Parathyroid adenoma (tissue), 2 donors: Measurements from ENCODE around the gene TSPAN5.

ENCODE experiments used
- H2AFZ ChIP-seq: fragments of 300-600 bp; sonication (generic); one replicate; pipeline ENCODE4 v1.7.0; 2017; ENCODE audit warnings: antibody characterized with exemption, mild to moderate bottlenecking
- H3K27ac ChIP-seq: fragments of 300-600 bp; sonication (generic); one replicate; pipeline ENCODE4 v1.7.0; 2017
- H3K27me3 ChIP-seq: fragments of 300-600 bp; sonication (generic); one replicate; pipeline ENCODE4 v1.7.0; 2017; ENCODE audit warnings: low read length; ENCODE audit not compliant: control insufficient read depth, insufficient read depth
- H3K36me3 ChIP-seq: fragments of 300-600 bp; sonication (generic); one replicate; pipeline ENCODE4 v1.7.0; 2017; ENCODE audit warnings: low read length; ENCODE audit not compliant: control insufficient read depth, insufficient read depth
- H3K4me1 ChIP-seq: fragments of 300-600 bp; sonication (generic); one replicate; pipeline ENCODE4 v1.7.0; 2017; ENCODE audit warnings: control low read depth
- H3K4me2 ChIP-seq: fragments of 300-600 bp; sonication (generic); one replicate; pipeline ENCODE4 v1.7.0; 2017; ENCODE audit warnings: low read length
- H3K4me3 ChIP-seq: fragments of 300-600 bp; sonication (generic); one replicate; pipeline ENCODE4 v1.7.0; 2017; ENCODE audit warnings: low read depth, low read length
- H3K79me2 ChIP-seq: fragments of 300-600 bp; sonication (generic); one replicate; pipeline ENCODE4 v1.7.0; 2017; ENCODE audit warnings: control low read depth
- H3K9ac ChIP-seq: fragments of 300-600 bp; sonication (generic); one replicate; pipeline ENCODE4 v1.7.0; 2017; ENCODE audit warnings: mild to moderate bottlenecking
- H3K9me3 ChIP-seq: fragments of 300-600 bp; sonication (generic); one replicate; pipeline ENCODE4 v1.7.0; 2017; ENCODE audit warnings: low read length; ENCODE audit not compliant: control insufficient read depth
- TF ChIP-seq, protein P1 (sequence below): fragments of 300-600 bp; sonication (generic); IDR thresholded peaks from one replicate; pipeline ENCODE4 v1.7.0; 2017; ENCODE audit warnings: antibody characterized with exemption, mild to moderate bottlenecking
- donor health status: primary hyperparathyroidism.

TSPAN5 gene

DNA sequence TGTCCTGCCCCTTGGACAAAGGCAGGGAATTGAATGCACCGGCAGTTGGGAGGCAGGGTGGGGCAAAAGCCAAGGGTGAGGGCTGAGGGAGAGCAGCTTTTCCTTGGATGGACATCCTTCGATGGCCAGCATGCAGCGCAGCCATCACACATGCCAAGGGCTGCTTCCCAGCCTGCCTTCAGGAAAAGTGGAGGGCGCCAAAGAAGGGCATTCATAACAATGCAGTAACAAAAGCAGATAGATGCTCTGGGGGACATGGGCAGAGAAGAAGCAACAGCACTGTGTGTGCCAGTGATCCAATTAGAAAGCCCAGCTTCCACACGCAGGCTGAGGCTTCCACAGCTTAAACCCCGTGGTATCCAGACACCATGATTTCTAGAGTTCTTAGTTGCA, 71.5 kb downstream of the TSPAN5 start:
- no peaks in the 10 kb centered on the region for H3K9me3 ChIP-seq
- no peak overlapping the region for H3K27ac ChIP-seq
- no peak overlapping the region for H3K4me2 ChIP-seq
- no peaks in the 10 kb centered on the region for H3K27me3 ChIP-seq
- no peaks in the 10 kb centered on the region for H3K36me3 ChIP-seq
- H3K4me1 ChIP-seq: no peaks in the 10 kb centered on the region
- no peak overlapping the region for H2AFZ ChIP-seq
- H3K9ac ChIP-seq: no peak overlapping the region
- H3K79me2 ChIP-seq: no peaks in the 10 kb centered on the region
- H3K4me3 ChIP-seq: no peak overlapping the region
- TF ChIP-seq, protein P1, sequence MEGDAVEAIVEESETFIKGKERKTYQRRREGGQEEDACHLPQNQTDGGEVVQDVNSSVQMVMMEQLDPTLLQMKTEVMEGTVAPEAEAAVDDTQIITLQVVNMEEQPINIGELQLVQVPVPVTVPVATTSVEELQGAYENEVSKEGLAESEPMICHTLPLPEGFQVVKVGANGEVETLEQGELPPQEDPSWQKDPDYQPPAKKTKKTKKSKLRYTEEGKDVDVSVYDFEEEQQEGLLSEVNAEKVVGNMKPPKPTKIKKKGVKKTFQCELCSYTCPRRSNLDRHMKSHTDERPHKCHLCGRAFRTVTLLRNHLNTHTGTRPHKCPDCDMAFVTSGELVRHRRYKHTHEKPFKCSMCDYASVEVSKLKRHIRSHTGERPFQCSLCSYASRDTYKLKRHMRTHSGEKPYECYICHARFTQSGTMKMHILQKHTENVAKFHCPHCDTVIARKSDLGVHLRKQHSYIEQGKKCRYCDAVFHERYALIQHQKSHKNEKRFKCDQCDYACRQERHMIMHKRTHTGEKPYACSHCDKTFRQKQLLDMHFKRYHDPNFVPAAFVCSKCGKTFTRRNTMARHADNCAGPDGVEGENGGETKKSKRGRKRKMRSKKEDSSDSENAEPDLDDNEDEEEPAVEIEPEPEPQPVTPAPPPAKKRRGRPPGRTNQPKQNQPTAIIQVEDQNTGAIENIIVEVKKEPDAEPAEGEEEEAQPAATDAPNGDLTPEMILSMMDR: no peak

DNA sequence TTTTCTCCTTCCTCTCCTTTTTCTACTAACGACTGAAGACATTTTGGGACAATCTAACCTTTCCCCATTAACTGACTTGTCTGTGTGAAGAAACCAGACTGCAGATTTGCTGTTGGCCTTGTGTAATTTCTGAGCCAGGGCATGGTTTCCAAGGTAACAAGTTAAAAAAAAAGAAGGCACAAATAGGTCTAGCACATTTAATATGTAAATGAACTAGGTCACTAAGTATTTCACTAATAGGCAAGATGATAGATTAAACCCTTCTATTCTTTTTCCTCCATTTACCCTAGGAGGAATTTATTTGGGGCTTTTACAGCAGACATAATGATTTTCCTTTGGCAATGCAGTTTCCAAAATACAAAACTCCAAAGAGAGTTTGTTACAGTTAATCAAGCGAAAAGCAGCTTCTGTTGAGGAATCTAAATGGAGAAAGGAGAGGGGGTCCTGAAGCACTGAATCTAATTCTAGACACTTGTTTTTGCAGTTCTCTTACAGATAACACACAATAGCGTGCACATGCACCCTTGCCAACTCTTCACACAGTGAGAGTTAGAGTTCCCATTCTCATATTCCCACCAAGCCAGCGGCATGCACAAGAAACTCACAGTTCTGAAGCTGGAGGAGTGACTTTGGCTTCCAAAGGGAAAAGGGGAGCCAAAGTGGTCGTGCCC, 72.0 kb downstream of the TSPAN5 start:
- H3K4me2 ChIP-seq: no peak overlapping the region
- H3K36me3 ChIP-seq: no peaks in the 10 kb centered on the region
- no peaks in the 10 kb centered on the region for H3K79me2 ChIP-seq
- H3K9ac ChIP-seq: no peak overlapping the region
- H3K9me3 ChIP-seq: no peaks in the 10 kb centered on the region
- H3K4me3 ChIP-seq: no peak overlapping the region
- H3K4me1 ChIP-seq: no peaks in the 10 kb centered on the region
- H3K27me3 ChIP-seq: no peaks in the 10 kb centered on the region
- no peak overlapping the region for H3K27ac ChIP-seq
- TF ChIP-seq, protein P1: no peak
- no peak overlapping the region for H2AFZ ChIP-seq

DNA sequence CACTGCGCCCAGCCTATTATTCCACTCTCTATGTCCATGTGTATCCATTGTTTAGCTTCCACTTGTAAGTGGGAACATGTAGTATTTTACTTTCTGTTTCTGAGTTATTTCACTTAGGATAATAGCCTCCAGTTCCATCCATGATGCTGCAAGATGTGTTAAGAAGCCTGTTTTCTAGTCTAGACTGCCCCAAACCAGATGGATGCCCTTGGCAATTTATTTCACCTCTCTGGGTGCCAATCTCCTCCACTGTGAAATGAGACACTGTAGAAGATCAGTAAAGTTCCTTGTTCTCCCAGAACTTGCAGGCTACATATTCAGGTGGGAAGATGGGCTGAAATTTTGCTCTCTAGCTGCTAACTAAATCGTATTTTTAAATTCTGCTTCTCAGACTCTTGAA, 72.8 kb downstream of the TSPAN5 start:
- Histone ChIP-seq H3K79me2 (no peaks in the 10 kb centered on the region), H3K9me3 (no peaks in the 10 kb centered on the region), H3K9ac (no peak overlapping the region), H3K4me3 (no peak overlapping the region), H3K4me1 (no peaks in the 10 kb centered on the region), H3K27me3 (no peaks in the 10 kb centered on the region), H3K27ac (no peak overlapping the region), H2AFZ (no peak overlapping the region), H3K36me3 (no peaks in the 10 kb centered on the region), H3K4me2 (no peak overlapping the region)
- TF ChIP-seq, protein P1: no peak

DNA sequence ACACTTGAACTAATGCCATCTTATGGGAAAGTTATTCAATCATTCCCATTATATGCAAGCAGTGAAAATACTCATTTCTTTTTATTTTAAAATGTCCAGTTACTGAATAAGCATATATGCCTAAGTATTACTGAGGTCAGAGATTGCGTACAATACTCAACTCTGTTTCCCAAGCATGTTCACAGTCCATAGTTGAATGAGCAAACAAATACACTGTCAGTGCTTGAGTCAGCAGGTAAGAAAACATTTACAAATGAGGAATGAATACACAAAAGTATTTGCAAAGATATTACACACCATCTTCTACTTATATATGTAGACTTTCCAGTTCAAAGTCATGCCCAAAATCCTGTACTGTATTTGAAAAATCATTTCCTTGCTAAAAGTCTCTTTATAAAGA, 74.1 kb downstream of the TSPAN5 start:
- Histone ChIP-seq H3K27me3 (no peaks in the 10 kb centered on the region), H2AFZ (no peak overlapping the region), H3K36me3 (no peaks in the 10 kb centered on the region), H3K4me1 (no peaks in the 10 kb centered on the region), H3K4me3 (no peak overlapping the region), H3K27ac (no peak overlapping the region), H3K4me2 (no peak overlapping the region), H3K79me2 (no peaks in the 10 kb centered on the region), H3K9ac (no peak overlapping the region), H3K9me3 (no peaks in the 10 kb centered on the region)
- TF ChIP-seq, protein P1: no peak

DNA sequence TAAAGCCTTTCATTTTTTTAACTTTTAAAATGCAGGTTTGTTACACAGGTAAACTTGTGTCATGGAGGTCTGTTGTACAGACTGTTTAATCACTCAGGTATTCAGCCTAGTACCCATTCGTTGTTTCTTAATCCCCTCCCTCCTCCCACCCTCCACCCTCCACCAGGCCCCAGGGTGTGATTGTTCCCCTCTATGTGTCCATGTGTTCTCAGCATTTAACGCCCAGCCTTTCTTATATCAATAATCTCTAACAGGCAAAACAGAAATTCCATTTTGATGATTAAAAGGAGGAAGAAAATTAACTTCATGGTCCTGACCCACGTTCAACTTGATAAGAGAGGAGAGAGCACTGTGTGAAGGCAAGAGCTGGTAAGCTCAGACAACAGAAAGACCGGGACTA, 75.1 kb downstream of the TSPAN5 start:
- Histone ChIP-seq H3K4me2 (no peak overlapping the region), H2AFZ (no peak overlapping the region), H3K27me3 (no peaks in the 10 kb centered on the region), H3K9ac (no peak overlapping the region), H3K27ac (no peak overlapping the region), H3K36me3 (no peaks in the 10 kb centered on the region), H3K9me3 (no peaks in the 10 kb centered on the region), H3K4me3 (no peak overlapping the region), H3K4me1 (no peaks in the 10 kb centered on the region), H3K79me2 (no peaks in the 10 kb centered on the region)
- TF ChIP-seq, protein P1: no peak
